Measurements from ENCODE around the gene CTSF. TPM values are rescaled to one million over a fixed set of nuclear protein-coding genes. Genes with fewer than 3 reads are reported as not detected.
"Not testable (repeated sequence)": the region's sequence is repeated elsewhere in the genome, so short reads cannot be mapped to it uniquely, and the experiment has no call there.

CTSF gene
- total RNA-seq, 3 donors from 2014 or later, result 0.33 to 0.89 (median 0.63) TPM

DNA sequence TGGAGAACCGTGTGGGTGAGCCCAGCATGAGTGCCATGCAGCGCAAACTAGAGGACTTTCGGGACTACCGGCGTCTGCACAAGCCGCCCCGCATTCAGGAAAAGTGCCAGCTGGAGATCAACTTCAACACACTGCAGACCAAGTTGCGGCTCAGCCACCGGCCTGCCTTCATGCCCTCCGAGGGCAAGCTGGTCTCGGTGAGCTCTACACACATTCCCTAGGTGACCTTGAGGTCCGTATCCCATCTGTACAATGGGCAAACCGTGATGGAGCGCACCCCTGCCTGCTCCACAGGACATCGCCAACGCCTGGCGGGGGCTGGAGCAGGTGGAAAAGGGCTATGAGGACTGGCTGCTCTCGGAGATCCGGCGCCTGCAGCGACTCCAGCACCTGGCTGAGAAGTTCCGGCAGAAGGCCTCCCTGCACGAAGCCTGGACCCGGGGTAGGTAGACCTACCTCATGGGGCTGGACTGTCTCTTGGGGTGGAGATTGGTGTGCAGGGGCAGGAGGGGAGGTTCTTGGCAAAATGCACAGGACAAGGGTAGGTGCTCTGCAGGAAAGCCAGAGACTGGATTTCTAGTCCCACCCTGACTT is 10.6 kb downstream of the CTSF start:
- Mint-ChIP-seq H3K36me3 (ENCODE audit: insufficient read depth) (no peaks in the 10 kb centered on the region), H3K27me3 (ENCODE audit: low read depth) (peaks cover 10% of the 10 kb centered on the region), H3K9me3 (no peaks in the 10 kb centered on the region), H3K4me1 (ENCODE audit: low read depth) (peaks cover 4% of the 10 kb centered on the region), H3K4me3 (no peak overlapping the region)
- DNase-seq (no peak), ATAC-seq (no peak)

DNA sequence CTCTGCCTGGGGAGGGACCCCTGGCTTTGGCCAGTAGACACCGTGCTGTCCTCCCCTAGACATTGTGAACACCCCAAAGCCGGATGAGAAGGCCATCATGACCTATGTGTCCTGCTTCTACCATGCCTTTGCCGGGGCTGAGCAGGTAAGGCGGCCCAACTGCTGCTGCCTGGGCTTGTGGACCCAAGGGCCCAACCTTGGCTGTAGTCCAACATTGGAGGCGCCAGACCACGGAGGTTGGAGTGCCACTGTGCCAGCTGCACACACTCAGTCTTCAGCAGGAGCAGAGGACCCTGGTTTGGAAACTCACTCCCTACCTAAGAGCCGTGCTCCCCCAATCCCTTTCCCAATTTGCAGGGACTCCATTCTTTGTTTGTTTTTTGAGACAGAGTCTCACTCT is 12.3 kb downstream of the CTSF start:
- H3K36me3 Mint-ChIP-seq (ENCODE audit: insufficient read depth), result no peaks in the 10 kb centered on the region

DNA sequence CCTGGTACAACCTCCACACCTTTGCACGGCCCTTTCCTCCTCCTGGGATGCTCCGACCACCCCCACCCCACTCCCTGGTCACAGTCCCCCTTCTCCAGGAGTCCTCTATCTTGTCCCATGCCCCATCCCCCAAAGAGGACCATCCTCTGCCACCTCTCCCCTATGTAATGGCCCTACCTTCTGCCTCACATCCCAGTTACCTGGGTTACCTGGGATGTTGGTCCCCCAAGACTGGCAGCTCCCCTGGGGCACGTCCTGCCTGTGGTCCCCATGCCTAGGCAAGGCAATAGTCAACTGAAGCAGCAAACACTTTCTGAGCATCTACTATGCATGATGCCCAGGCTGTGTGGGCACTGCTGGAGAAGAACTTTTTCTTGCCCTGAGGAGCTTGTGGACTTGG is 13.0 kb downstream of the CTSF start:
- DNase-seq, result no peak
- ATAC-seq, result no peak
- Mint-ChIP-seq H3K4me3 (no peak overlapping the region), H3K36me3 (ENCODE audit: insufficient read depth) (no peaks in the 10 kb centered on the region), H3K4me1 (ENCODE audit: low read depth) (peaks cover 4% of the 10 kb centered on the region), H3K9me3 (no peaks in the 10 kb centered on the region), H3K27me3 (ENCODE audit: low read depth) (peaks cover 10% of the 10 kb centered on the region)

More for the DNA sequence above, 12.3 kb downstream of the CTSF start:
- Mint-ChIP-seq H3K4me1 (ENCODE audit: low read depth) (peaks cover 4% of the 10 kb centered on the region), H3K27me3 (ENCODE audit: low read depth) (peaks cover 10% of the 10 kb centered on the region), H3K9me3 (no peaks in the 10 kb centered on the region), H3K4me3 (no peak overlapping the region)
- no peak for ATAC-seq
- DNase-seq, result no peak

DNA sequence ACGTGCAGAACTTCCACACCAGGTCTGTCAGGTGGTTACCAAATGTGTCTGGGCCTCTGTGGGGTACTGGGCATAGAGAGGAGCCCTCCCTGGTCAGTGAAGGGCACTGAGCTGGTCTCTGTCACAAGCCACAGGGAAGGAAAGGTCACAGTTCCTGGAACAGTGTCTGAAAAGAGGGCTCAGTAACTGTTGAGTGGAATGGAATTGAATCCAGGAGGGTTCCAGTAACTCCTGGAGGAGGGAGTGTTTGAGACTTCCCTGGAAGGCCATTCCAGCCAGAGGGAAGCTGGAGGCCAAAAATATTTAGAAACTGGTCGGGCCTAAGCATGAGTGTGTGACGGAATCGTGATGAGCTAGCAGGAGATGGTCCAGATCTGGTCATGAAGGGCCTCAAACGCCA is 13.8 kb downstream of the CTSF start:
- no peaks in the 10 kb centered on the region for H3K9me3 Mint-ChIP-seq
- H3K27me3 Mint-ChIP-seq (ENCODE audit: low read depth), result peaks cover 10% of the 10 kb centered on the region
- H3K36me3 Mint-ChIP-seq (ENCODE audit: insufficient read depth), result no peaks in the 10 kb centered on the region
- H3K4me3 Mint-ChIP-seq, result no peak overlapping the region
- peaks cover 4% of the 10 kb centered on the region for H3K4me1 Mint-ChIP-seq (ENCODE audit: low read depth)
- ATAC-seq (no peak), DNase-seq (no peak)

DNA sequence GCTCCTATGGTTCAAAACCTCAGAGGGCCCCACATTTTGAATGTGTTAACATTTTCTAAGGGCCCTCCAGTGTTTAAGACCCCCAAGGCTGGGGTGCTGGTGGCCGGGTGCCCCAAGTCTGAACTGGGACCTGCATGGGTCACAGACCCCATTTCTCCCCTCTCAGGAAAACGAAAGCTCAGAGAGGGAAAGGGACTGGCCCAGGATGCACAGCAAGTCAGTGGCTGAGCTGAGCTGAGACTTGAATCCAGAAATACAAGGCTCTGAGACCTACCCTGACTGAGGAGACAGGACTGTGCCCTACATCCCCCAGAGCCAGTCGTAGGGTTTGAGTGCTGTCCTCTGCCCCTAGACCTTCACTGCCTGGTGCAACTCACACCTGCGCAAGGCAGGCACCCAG is 17.5 kb downstream of the CTSF start:
- Mint-ChIP-seq H3K9me3 (no peaks in the 10 kb centered on the region), H3K4me1 (ENCODE audit: low read depth) (peaks cover 5% of the 10 kb centered on the region), H3K4me3 (no peak overlapping the region), H3K27me3 (ENCODE audit: low read depth) (no peaks in the 10 kb centered on the region), H3K36me3 (ENCODE audit: insufficient read depth) (no peaks in the 10 kb centered on the region)
- no peak for DNase-seq
- no peak for ATAC-seq

DNA sequence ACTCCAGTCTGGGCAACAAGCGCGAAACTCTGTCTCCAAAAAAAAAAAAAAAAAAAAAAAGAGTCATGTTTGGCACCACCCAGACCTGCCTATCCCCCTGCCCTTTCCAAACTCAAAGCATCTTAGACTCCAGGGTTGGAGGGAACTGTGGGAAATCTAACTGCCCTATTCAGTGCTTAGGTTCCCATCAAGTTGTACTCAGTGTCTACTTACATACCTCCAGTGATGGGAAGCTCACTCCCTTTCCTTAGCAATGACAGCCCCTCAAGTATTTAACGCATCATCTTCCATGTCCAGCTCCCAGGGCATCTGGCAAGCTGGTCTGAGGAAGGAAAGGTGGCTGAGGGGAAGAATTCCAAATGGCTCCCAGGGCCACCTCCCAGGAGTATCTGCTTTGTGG is 18.7 kb downstream of the CTSF start:
- DNase-seq (no peak), ATAC-seq (no peak)
- H3K27me3 Mint-ChIP-seq (ENCODE audit: low read depth), result no peaks in the 10 kb centered on the region
- no peaks in the 10 kb centered on the region for H3K9me3 Mint-ChIP-seq
- H3K36me3 Mint-ChIP-seq (ENCODE audit: insufficient read depth), result no peaks in the 10 kb centered on the region
- no peak overlapping the region for H3K4me3 Mint-ChIP-seq
- peaks cover 9% of the 10 kb centered on the region for H3K4me1 Mint-ChIP-seq (ENCODE audit: low read depth)

DNA sequence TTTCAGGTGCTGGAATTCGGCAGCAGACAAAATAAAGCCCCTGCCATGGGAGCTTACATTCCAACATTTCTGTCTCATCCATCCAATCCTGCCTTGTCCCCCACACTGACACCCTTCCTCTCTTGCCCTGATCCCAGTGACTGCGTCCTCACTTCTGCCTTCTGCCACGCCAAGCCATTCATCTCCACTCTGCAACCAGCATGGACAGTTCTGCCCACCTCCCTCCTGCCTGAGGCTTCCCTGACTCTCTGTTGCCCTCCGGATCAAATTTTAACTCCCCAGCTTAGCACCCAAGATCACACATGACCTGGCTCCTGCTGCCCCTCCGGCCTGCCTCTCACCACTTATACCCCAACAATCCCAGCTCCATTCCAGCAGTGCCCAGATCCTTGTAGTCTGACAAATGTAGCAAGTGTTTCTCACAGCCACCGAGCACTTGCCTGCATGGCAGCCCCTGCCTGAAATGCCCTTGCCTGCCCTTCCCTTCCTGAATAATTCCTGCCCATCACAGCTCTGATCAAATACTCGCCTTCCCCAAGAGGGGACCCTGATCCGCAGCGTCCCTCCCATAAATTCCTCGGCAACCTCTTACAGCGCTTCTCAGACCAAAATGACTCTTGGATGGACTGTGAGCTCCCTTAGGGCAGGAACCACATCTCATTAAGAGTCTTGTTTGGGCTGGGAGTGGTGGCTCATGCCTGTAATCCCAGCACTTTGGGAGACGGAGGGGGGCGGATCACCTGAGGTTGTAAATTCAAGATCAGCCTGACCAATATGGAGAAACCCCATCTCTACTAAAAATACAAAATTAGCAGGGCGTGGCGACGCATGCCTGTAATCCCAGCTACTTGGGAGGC is 19.4 kb downstream of the CTSF start:
- Mint-ChIP-seq H3K9me3 (no peaks in the 10 kb centered on the region), H3K4me3 (no peak overlapping the region), H3K36me3 (ENCODE audit: insufficient read depth) (no peaks in the 10 kb centered on the region), H3K4me1 (ENCODE audit: low read depth) (peaks cover 14% of the 10 kb centered on the region), H3K27me3 (ENCODE audit: low read depth) (no peaks in the 10 kb centered on the region)
- DNase-seq (no peak), ATAC-seq (no peak)

DNA sequence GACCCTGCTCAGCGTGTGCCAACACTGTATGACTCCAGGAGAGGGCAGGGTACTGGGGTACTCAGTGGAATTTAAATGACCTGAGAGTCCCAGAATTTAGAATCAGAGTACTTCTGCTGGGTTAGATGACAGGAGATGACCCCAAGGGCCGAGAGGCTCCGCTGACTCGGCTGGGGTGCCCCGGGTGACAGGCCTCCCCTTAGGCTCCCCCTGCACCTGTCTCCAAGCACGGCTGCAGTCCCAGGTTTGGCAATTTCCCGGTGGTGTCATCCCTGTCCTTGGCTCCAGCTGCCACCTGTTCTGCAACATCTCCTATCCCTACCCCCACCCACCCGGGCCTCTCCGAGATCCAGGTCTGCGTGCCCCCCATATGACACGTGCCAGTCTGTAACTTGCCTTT is 20.4 kb downstream of the CTSF start:
- no peak for ATAC-seq
- Mint-ChIP-seq H3K27me3 (ENCODE audit: low read depth) (no peaks in the 10 kb centered on the region), H3K4me3 (no peak overlapping the region), H3K36me3 (ENCODE audit: insufficient read depth) (peaks cover 3% of the 10 kb centered on the region), H3K9me3 (no peaks in the 10 kb centered on the region), H3K4me1 (ENCODE audit: low read depth) (peaks cover 24% of the 10 kb centered on the region)
- no peak for DNase-seq

DNA sequence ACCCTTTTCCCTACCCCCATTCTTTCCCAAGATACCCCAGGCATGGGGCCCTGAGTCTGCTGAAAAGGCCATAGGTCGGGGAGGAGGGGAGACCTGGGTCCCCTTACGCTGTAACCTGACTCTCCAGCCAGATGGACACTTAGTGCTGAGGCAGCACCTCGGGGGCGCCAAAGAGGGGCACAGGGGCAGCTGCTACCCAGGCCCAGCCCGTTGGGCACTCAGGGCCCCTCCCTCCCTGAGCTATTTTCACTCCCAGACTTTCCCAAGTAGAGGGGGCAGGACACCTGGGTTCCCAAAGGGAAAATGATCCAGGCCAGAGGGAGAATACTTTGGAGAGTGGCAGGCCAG is 20.8 kb downstream of the CTSF start:
- no peak overlapping the region for H3K4me3 Mint-ChIP-seq
- H3K27me3 Mint-ChIP-seq (ENCODE audit: low read depth), result no peaks in the 10 kb centered on the region

DNA sequence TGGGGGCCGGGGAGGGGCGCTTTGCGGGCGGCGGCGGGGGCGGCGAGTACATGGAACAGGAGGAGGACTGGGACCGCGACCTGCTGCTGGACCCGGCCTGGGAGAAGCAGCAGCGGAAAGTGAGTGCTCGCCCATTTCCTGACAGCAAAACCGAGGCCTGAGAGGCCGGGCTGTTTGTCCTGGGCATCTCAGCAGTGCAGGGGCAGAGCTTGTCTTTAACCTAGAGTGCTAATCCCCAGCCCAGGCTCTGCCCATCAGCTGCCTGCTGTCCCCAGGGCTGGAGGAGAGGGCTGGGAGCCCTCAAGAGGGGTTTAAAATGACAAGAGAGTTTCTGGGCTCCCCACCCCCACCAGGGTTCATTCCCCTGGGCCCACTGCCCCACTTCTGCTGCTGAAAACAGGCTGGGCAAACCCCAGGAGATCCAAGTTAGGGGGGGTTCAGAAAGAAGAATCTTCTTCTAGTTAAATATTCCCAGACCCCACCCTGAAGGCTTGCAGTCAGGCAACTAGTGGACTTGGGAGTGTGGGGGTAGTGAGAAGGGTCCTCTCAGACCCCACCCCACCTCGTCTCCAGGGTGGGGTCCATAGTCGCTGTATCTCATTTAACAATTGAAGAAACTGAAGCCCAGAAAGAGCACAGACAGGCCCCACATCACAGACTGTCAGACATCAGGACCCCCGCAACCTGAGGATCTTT is 21.3 kb downstream of the CTSF start:
- Mint-ChIP-seq H3K36me3 (ENCODE audit: insufficient read depth) (peaks cover 7% of the 10 kb centered on the region), H3K9me3 (no peaks in the 10 kb centered on the region), H3K4me3 (peak overlapping the region; percentile 89), H3K4me1 (ENCODE audit: low read depth) (peaks cover 32% of the 10 kb centered on the region), H3K27me3 (ENCODE audit: low read depth) (no peaks in the 10 kb centered on the region)
- no peak for DNase-seq
- no peak for ATAC-seq

More for the DNA sequence above, 20.8 kb downstream of the CTSF start:
- Mint-ChIP-seq H3K9me3 (no peaks in the 10 kb centered on the region), H3K36me3 (ENCODE audit: insufficient read depth) (peaks cover 4% of the 10 kb centered on the region), H3K4me1 (ENCODE audit: low read depth) (peaks cover 28% of the 10 kb centered on the region)
- no peak for DNase-seq
- ATAC-seq, result no peak

DNA sequence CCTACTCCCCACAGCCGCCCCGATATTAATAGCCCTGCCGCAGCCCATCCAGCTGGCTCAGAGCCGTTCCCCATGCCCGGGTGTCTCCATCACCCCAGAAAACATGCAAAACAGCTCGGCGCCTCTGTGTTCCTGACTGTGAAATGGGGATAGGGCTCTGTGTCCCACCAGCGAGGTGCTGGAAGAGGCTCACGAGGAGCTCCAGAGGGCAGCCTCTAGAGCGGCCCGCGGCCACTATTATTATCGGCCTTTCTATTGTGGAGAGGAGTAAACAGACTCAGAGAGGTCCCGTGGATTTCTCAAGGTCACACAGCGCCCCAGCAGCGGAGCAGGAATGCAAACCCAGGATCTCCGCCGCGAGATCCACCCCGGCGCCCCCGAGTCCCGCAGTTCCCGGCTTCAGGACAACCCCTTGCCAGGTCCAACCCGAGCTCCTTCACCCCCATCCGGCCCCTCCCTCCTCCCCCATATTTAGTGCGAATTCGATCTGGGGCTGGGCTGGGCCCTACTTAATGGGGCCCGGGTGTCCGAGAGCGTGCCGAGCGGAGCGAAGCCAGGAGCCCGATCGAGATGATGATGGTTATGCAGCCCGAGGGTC is 21.9 kb downstream of the CTSF start, which contains the start of gene ACTN3:
Gene ACTN3, plus strand, starts transcription at position 536 of the 598 bp plus-strand sequence. Its CDS starts 35 bp downstream, at position 571.
- H3K9me3 Mint-ChIP-seq, result no peaks in the 10 kb centered on the region
- ATAC-seq (peak; percentile 2 to 4), DNase-seq (no peak)
- no peaks in the 10 kb centered on the region for H3K27me3 Mint-ChIP-seq (ENCODE audit: low read depth)
- peaks cover 37% of the 10 kb centered on the region for H3K4me1 Mint-ChIP-seq (ENCODE audit: low read depth)
- H3K4me3 Mint-ChIP-seq, result peak within 1 kb of the TSS; percentile 89
- peaks cover 11% of the 10 kb centered on the region for H3K36me3 Mint-ChIP-seq (ENCODE audit: insufficient read depth)

DNA sequence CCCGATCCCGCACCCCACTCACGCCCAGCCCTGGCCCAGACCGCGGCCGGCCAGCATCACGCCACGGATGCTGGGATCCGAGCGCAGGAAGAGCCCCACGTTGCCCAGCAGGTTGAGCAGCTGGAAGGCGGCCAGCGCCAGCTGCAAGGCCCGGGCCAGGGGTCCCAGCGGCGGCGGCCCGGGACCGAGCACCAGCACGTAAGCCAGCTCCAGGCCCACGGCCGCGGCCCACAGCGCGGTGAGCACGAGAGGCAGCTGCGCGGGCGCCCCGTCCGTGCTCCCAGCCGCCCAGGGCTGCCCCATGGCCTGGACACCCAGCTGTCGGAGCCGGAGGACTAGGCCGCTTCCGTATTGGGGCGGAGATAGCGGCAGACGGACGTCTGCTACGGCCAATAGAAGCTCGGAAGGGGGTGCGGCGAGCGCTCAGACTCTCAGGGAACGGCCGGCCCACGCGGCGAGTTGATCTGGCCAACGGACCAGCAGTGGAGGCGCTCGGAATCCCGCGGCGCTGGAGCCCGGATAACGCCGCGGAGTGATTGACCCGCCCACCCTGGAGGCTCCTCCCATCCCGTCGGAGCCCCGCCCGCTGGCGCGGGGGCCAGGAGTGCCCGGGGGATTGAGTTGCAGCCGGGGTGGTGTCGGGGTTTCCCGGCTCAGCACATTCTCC is 22.6 kb downstream of the CTSF start, which contains the start of gene ZDHHC24:
Gene ZDHHC24, minus strand, starts transcription at position 348 of the 667 bp plus-strand sequence. Its CDS starts 45 bp downstream, at position 303.
- Mint-ChIP-seq H3K9me3 (no peaks in the 10 kb centered on the region), H3K4me3 (peak within 1 kb of the TSS; percentile 89)
- peak; percentile 87 to 89 for ATAC-seq

DNA sequence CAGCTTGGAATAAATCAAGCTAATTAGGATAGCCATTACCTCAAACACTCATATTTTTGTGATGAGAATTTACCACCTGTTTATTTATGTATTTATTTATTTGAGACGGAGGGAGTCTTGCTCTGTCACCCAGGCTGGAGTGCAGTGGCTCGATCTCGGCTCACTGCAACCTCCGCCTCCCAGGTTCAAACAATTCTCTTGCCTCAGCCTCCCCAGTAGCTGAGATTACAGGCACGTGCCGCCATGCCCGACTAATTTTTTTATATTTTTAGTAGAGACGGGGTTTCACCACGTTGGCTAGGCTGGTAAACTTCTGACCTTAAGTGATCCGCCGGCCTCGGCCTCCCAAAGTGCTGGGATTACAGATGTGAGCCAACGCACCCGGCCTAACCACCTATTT is 23.5 kb downstream of the CTSF start:
- not testable (repeated sequence) for ATAC-seq
- peaks cover 38% of the 10 kb centered on the region for H3K4me1 Mint-ChIP-seq (ENCODE audit: low read depth)

More for the DNA sequence above, 22.6 kb downstream of the CTSF start, which contains the start of gene ZDHHC24:
- H3K36me3 Mint-ChIP-seq (ENCODE audit: insufficient read depth), result peaks cover 14% of the 10 kb centered on the region
- DNase-seq, result peak; percentile 76
- peaks cover 38% of the 10 kb centered on the region for H3K4me1 Mint-ChIP-seq (ENCODE audit: low read depth)
- no peaks in the 10 kb centered on the region for H3K27me3 Mint-ChIP-seq (ENCODE audit: low read depth)

More for the DNA sequence above, 23.5 kb downstream of the CTSF start:
- Mint-ChIP-seq H3K36me3 (ENCODE audit: insufficient read depth) (peaks cover 14% of the 10 kb centered on the region), H3K4me3 (peak overlapping the region; percentile 89)
- not testable (repeated sequence) for DNase-seq; H3K27me3 Mint-ChIP-seq (ENCODE audit: low read depth); H3K9me3 Mint-ChIP-seq
